ENCODE data around the gene TGM4.
"Not testable (repeated sequence)": the region's sequence is repeated elsewhere in the genome, so short reads cannot be mapped to it uniquely, and the experiment has no call there.

The TGM4 gene

GRCh38 chr3:44918087-44918486 lies 43.7 kb downstream of the TGM4 start:
- no peak for DNase-seq

- DNase-seq, result no peak
Observed at GRCh38 chr3:44918581-44918980, 44.2 kb downstream of the TGM4 start.

- DNase-seq, result no peak
Observed at GRCh38 chr3:44920081-44920480, 45.7 kb downstream of the TGM4 start.

GRCh38 chr3:44923632-44924456 lies 49.4 kb downstream of the TGM4 start:
- peak; percentile 57 for DNase-seq

- DNase-seq, result no peak
Observed at GRCh38 chr3:44924457-44925084, 50.2 kb downstream of the TGM4 start.

- no peak for DNase-seq
Observed at GRCh38 chr3:44926172-44926571, 51.8 kb downstream of the TGM4 start.

GRCh38 chr3:44926921-44927320 lies 52.5 kb downstream of the TGM4 start:
- peak; percentile 34 for DNase-seq

- no peak for DNase-seq
Observed at GRCh38 chr3:44927371-44927770, 53.0 kb downstream of the TGM4 start.

GRCh38 chr3:44929782-44930181 lies 55.4 kb downstream of the TGM4 start:
- DNase-seq, result no peak

GRCh38 chr3:44930911-44931310 lies 56.5 kb downstream of the TGM4 start:
- no peak for DNase-seq

- DNase-seq, result no peak
Observed at GRCh38 chr3:44931791-44932190, 57.4 kb downstream of the TGM4 start.

GRCh38 chr3:44932271-44932670 lies 57.9 kb downstream of the TGM4 start:
- no peak for DNase-seq

GRCh38 chr3:44932986-44933944 lies 58.9 kb downstream of the TGM4 start:
- DNase-seq, result no peak

- no peak for DNase-seq
Observed at GRCh38 chr3:44939581-44940036, 65.2 kb downstream of the TGM4 start.

- no peak for DNase-seq
Observed at GRCh38 chr3:44942202-44942921, 68.0 kb downstream of the TGM4 start.

- DNase-seq, result no peak
Observed at GRCh38 chr3:44948239-44948638, 73.8 kb downstream of the TGM4 start.

GRCh38 chr3:44949770-44950169 lies 75.4 kb downstream of the TGM4 start:
- DNase-seq, result not testable (repeated sequence)

- DNase-seq, result no peak
Observed at GRCh38 chr3:44950275-44950734, 75.9 kb downstream of the TGM4 start.

GRCh38 chr3:44952689-44953088 lies 78.3 kb downstream of the TGM4 start:
- DNase-seq, result no peak

- no peak for DNase-seq
Observed at GRCh38 chr3:44954304-44954703, 79.9 kb downstream of the TGM4 start.

- peak; percentile 68 for DNase-seq
Observed at GRCh38 chr3:44954962-44955361, 80.6 kb downstream of the TGM4 start.

GRCh38 chr3:44955917-44956316 lies 81.5 kb downstream of the TGM4 start:
- no peak for DNase-seq

Measured in OCI-M1 (cell line).